ENCODE data around the gene KIF26B.
"Not testable (repeated sequence)": the region's sequence is repeated elsewhere in the genome, so short reads cannot be mapped to it uniquely, and the experiment has no call there.

The KIF26B gene

GRCh38 chr1:245154429-245155271 is at the start of gene KIF26B:
Gene KIF26B, plus strand, starts transcription at chr1:245154985. Its CDS starts 440 bp downstream, at chr1:245155425.
- DNase-seq, result no peak

- no peak for DNase-seq
Measured at GRCh38 chr1:245105042-245105441, 49.7 kb upstream of the KIF26B start.

- no peak for DNase-seq
Measured at GRCh38 chr1:245105815-245106410, 48.9 kb upstream of the KIF26B start.

GRCh38 chr1:245107776-245108114 is 47.0 kb upstream of the KIF26B start:
- DNase-seq, result no peak

GRCh38 chr1:245108246-245108645 is 46.5 kb upstream of the KIF26B start:
- no peak for DNase-seq

- no peak for DNase-seq
Measured at GRCh38 chr1:245108909-245109308, 45.9 kb upstream of the KIF26B start.

GRCh38 chr1:245110406-245110805 is 44.4 kb upstream of the KIF26B start:
- no peak for DNase-seq

GRCh38 chr1:245111073-245111472 is 43.7 kb upstream of the KIF26B start:
- no peak for DNase-seq

GRCh38 chr1:245113649-245114048 is 41.1 kb upstream of the KIF26B start:
- DNase-seq, result no peak

- no peak for DNase-seq
Measured at GRCh38 chr1:245116131-245116530, 38.7 kb upstream of the KIF26B start.

- no peak for DNase-seq
Measured at GRCh38 chr1:245116751-245117150, 38.0 kb upstream of the KIF26B start.

- no peak for DNase-seq
Measured at GRCh38 chr1:245118066-245118465, 36.7 kb upstream of the KIF26B start.

- DNase-seq, result no peak
Measured at GRCh38 chr1:245118806-245119205, 36.0 kb upstream of the KIF26B start.

- no peak for DNase-seq
Measured at GRCh38 chr1:245121523-245121922, 33.3 kb upstream of the KIF26B start.

GRCh38 chr1:245124241-245124640 is 30.5 kb upstream of the KIF26B start:
- DNase-seq, result no peak

GRCh38 chr1:245124644-245125043 is 30.1 kb upstream of the KIF26B start:
- no peak for DNase-seq

- DNase-seq, result no peak
Measured at GRCh38 chr1:245126530-245126929, 28.3 kb upstream of the KIF26B start.

GRCh38 chr1:245128381-245129101 is 26.2 kb upstream of the KIF26B start:
- no peak for DNase-seq

GRCh38 chr1:245129319-245130240 is 25.2 kb upstream of the KIF26B start:
- no peak for DNase-seq

GRCh38 chr1:245130281-245131025 is 24.3 kb upstream of the KIF26B start:
- DNase-seq, result not testable (repeated sequence)

- no peak for DNase-seq
Measured at GRCh38 chr1:245131026-245131393, 23.8 kb upstream of the KIF26B start.

GRCh38 chr1:245132771-245133170 is 22.0 kb upstream of the KIF26B start:
- DNase-seq, result no peak

Data from NCI-H510A treated with DMSO at 0.1 percent for 48 hours (cell line).